Measurements from ENCODE around the gene CCDC188. TPM values are rescaled to one million over a fixed set of nuclear protein-coding genes. Genes with fewer than 3 reads are reported as not detected.

Gene CCDC188
- total RNA-seq, 1 donor from 2014 or later: 1.6 TPM

- Histone ChIP-seq H3K36me3 (no peaks in the 10 kb centered on the region), H3K9me3 (no peaks in the 10 kb centered on the region), H3K4me1 (no peaks in the 10 kb centered on the region), H3K4me3 (peak overlapping the region; percentile 16), H3K27me3 (no peaks in the 10 kb centered on the region), H3K27ac (no peak overlapping the region)
- TF ChIP-seq CTCF (IDR thresholded peaks at IDR 0.05): peak; percentile 10
- ATAC-seq (no peak), DNase-seq (no peak)
- intact Hi-C loops (cut with DNase I): loop anchor here (5.0 kb wide), 1 partner anchor 133 kb away; no protein-coding TSS in a partner anchor
Measured at GRCh38 chr22:20154602-20155187, 3.8 kb upstream of the CCDC188 start.

GRCh38 chr22:20153945-20154344 is 3.1 kb upstream of the CCDC188 start:
- no peaks in the 10 kb centered on the region for H3K4me1 ChIP-seq
- no peak overlapping the region for H3K27ac ChIP-seq
- ATAC-seq: no peak
- H3K4me3 ChIP-seq: no peak overlapping the region
- H3K9me3 ChIP-seq: no peaks in the 10 kb centered on the region
- intact Hi-C loops (cut with DNase I): no loop called here
- no peak for DNase-seq
- no peak for TF ChIP-seq CTCF (IDR thresholded peaks at IDR 0.05)
- no peaks in the 10 kb centered on the region for H3K36me3 ChIP-seq
- H3K27me3 ChIP-seq: no peaks in the 10 kb centered on the region

- intact Hi-C loops (cut with DNase I): no loop called here
- ATAC-seq: no peak
- H3K27me3 ChIP-seq: no peaks in the 10 kb centered on the region
- H3K27ac ChIP-seq: no peak overlapping the region
- DNase-seq: no peak
- no peak for TF ChIP-seq CTCF (IDR thresholded peaks at IDR 0.05)
- H3K9me3 ChIP-seq: no peaks in the 10 kb centered on the region
- no peak overlapping the region for H3K4me3 ChIP-seq
- no peaks in the 10 kb centered on the region for H3K4me1 ChIP-seq
- no peaks in the 10 kb centered on the region for H3K36me3 ChIP-seq
Measured at GRCh38 chr22:20152464-20152890, 1.6 kb upstream of the CCDC188 start.

GRCh38 chr22:20151276-20151588 is 377 bp upstream of the CCDC188 start:
- intact Hi-C loops (cut with DNase I): no loop called here
- no peak for ATAC-seq
- no peaks in the 10 kb centered on the region for H3K4me1 ChIP-seq
- no peaks in the 10 kb centered on the region for H3K36me3 ChIP-seq
- no peaks in the 10 kb centered on the region for H3K9me3 ChIP-seq
- no peak overlapping the region for H3K27ac ChIP-seq
- H3K27me3 ChIP-seq: no peaks in the 10 kb centered on the region
- DNase-seq: no peak
- no peak overlapping the region for H3K4me3 ChIP-seq
- TF ChIP-seq CTCF (IDR thresholded peaks at IDR 0.05): no peak

- no peaks in the 10 kb centered on the region for H3K36me3 ChIP-seq
- H3K27me3 ChIP-seq: no peaks in the 10 kb centered on the region
- no peak overlapping the region for H3K27ac ChIP-seq
- no peaks in the 10 kb centered on the region for H3K9me3 ChIP-seq
- intact Hi-C loops (cut with DNase I): no loop called here
- no peak for TF ChIP-seq CTCF (IDR thresholded peaks at IDR 0.05)
- no peaks in the 10 kb centered on the region for H3K4me1 ChIP-seq
- DNase-seq (no peak), ATAC-seq (no peak)
- H3K4me3 ChIP-seq: no peak overlapping the region
Measured at GRCh38 chr22:20149257-20150250, 1.3 kb downstream of the CCDC188 start.
